ENCODE measurements around the gene PSME3. TPM values are rescaled to one million over a fixed set of nuclear protein-coding genes. Genes with fewer than 3 reads are reported as not detected.

Gene PSME3, protein sequence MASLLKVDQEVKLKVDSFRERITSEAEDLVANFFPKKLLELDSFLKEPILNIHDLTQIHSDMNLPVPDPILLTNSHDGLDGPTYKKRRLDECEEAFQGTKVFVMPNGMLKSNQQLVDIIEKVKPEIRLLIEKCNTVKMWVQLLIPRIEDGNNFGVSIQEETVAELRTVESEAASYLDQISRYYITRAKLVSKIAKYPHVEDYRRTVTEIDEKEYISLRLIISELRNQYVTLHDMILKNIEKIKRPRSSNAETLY
- total RNA-seq, result 10 to 100 TPM; 41.2 to 82.5 TPM

DNA sequence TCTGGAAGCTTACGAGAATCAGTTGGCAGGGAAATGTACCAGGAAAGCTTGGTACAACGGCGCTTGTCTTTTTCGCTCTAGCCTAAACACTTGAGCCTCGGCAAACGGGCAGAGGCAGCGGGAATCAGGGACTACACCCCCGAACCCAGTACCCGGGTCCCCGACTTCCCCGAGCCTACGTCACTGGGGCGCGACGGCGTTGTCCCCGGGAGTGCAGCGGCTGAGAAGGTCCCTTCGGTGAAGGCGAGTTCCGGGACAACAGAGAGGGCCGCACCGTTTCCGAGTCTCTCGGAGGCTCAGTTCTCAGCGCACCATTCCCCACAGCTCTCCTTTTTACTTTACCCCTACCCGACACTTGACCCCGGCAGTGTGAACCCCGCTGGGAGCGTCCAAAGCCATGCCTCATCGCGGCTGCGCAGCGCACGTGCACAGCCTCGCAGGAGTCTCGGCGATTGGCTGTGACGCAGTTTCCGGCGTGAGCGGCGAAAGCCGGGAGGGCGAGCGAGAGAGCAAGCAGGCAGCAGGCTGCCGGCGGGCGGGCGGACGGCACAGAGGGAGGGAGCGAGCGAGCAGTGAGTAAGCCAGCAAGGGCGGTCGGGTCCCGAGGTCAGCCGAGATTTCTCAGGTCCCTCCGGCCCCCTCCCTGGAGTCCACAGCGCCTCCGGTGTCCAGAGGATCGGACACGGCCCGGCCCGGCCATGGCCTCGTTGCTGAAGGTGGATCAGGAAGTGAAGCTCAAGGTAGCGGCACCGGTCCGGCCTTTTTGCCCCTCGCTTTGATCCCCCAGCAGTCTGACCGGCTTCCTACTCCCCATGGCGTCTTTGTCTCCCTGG lies at the start of gene PSME3:
PSME3 (plus strand) TSS at position 464 of the 833 bp plus-strand sequence; CDS start at position 699, 235 bp downstream.
- peak within 1 kb of the TSS; percentile 84 to 85 for H3K27ac ChIP-seq
- H3K4me3 ChIP-seq, result peak within 1 kb of the TSS; percentile 96
- H3K9me3 ChIP-seq, result no peaks in the 10 kb centered on the region
- ATAC-seq (ENCODE audit: insufficient number of reproducible peaks, low FRiP score, low read depth), result peak; percentile 79
- TF ChIP-seq, protein P1, sequence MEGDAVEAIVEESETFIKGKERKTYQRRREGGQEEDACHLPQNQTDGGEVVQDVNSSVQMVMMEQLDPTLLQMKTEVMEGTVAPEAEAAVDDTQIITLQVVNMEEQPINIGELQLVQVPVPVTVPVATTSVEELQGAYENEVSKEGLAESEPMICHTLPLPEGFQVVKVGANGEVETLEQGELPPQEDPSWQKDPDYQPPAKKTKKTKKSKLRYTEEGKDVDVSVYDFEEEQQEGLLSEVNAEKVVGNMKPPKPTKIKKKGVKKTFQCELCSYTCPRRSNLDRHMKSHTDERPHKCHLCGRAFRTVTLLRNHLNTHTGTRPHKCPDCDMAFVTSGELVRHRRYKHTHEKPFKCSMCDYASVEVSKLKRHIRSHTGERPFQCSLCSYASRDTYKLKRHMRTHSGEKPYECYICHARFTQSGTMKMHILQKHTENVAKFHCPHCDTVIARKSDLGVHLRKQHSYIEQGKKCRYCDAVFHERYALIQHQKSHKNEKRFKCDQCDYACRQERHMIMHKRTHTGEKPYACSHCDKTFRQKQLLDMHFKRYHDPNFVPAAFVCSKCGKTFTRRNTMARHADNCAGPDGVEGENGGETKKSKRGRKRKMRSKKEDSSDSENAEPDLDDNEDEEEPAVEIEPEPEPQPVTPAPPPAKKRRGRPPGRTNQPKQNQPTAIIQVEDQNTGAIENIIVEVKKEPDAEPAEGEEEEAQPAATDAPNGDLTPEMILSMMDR (IDR thresholded peaks at IDR 0.05), result no peak
- peak; percentile 71 for DNase-seq (ENCODE audit: low spot score)
- no peaks in the 10 kb centered on the region for H3K27me3 ChIP-seq (replicated peaks; ENCODE audit: insufficient read depth)
- peaks cover 13% of the 10 kb centered on the region for H3K36me3 ChIP-seq
- peaks cover 9 to 20% of the 10 kb centered on the region in 2 donors for H3K4me1 ChIP-seq (ENCODE audit: control insufficient read depth in 1 of 2, low read depth in 2 of 2)

DNA sequence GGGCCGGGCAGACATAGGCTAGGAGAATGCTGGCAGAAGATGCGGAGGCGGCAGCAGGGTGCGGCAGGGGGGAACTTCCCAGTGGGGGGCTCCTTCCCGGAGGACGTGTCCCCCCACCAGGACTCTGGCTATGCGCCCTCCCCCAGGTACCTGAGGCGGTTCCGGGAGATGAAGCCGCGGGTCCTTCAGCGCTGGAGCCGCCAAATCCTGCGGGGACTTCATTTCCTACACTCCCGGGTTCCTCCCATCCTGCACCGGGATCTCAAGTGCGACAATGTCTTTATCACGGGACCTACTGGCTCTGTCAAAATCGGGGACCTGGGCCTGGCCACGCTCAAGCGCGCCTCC lies 49.4 kb upstream of the PSME3 start:
- ATAC-seq (ENCODE audit: insufficient number of reproducible peaks, low FRiP score, low read depth) (no peak), DNase-seq (ENCODE audit: low spot score) (no peak)
- Histone ChIP-seq H3K27me3 (replicated peaks; ENCODE audit: insufficient read depth) (peaks cover 9% of the 10 kb centered on the region), H3K36me3 (peaks cover 9% of the 10 kb centered on the region), H3K27ac (no peak overlapping the region), H3K4me1 (ENCODE audit: control insufficient read depth in 1 of 2, low read depth in 2 of 2) (peaks cover 3 to 21% of the 10 kb centered on the region in 2 donors), H3K9me3 (no peaks in the 10 kb centered on the region), H3K4me3 (no peak overlapping the region)
- TF ChIP-seq, protein P1 (IDR thresholded peaks at IDR 0.05), result no peak

DNA sequence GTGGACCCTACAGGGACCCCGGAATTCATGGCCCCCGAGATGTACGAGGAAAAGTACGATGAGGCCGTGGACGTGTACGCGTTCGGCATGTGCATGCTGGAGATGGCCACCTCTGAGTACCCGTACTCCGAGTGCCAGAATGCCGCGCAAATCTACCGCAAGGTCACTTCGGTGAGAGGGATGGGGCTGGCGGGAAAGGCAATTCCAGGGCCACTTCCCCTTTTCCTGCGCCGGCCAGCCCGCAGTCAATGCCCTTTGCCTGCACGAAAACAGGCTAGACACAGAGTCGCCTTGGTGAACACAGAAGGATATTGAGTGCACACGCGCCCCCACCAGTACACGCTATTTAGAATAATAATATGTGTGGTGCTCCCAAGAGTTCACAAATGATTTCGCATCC lies 48.8 kb upstream of the PSME3 start:
- Histone ChIP-seq H3K4me3 (no peak overlapping the region), H3K27ac (no peak overlapping the region), H3K9me3 (no peaks in the 10 kb centered on the region), H3K36me3 (peaks cover 2% of the 10 kb centered on the region), H3K4me1 (ENCODE audit: control insufficient read depth in 1 of 2, low read depth in 2 of 2) (peaks cover 3 to 21% of the 10 kb centered on the region in 2 donors), H3K27me3 (replicated peaks; ENCODE audit: insufficient read depth) (peaks cover 9% of the 10 kb centered on the region)
- DNase-seq (ENCODE audit: low spot score) (no peak), ATAC-seq (ENCODE audit: insufficient number of reproducible peaks, low FRiP score, low read depth) (no peak)
- TF ChIP-seq, protein P1 (IDR thresholded peaks at IDR 0.05), result no peak

DNA sequence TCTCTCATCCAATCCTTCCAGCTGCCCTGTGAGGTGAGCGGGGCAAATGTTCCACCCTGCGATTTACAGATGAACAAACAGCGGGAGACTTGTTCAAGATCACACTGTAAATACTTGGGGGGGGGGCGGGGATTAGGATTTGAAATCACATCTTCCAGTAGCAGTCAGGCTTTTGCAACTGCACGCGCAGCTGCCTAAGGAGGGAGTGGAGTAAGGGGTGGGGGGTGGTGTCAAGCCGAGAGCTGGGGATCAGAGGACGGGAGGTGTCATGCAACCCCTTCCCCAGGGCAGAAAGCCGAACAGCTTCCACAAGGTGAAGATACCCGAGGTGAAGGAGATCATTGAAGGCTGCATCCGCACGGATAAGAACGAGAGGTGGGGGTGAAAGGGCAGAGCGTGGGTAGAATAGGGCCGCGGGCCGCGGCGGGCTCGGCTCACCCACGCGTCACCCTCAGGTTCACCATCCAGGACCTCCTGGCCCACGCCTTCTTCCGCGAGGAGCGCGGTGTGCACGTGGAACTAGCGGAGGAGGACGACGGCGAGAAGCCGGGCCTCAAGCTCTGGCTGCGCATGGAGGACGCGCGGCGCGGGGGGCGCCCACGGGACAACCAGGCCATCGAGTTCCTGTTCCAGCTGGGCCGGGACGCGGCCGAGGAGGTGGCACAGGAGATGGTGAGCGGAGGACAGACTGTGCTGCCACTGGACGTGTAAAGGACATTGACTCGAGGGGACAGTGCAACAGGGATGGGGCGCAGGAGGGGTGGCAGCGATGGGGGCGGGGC lies 48.2 kb upstream of the PSME3 start:
- ATAC-seq (ENCODE audit: insufficient number of reproducible peaks, low FRiP score, low read depth), result no peak
- TF ChIP-seq, protein P1 (IDR thresholded peaks at IDR 0.05), result no peak
- Histone ChIP-seq H3K4me1 (ENCODE audit: control insufficient read depth in 1 of 2, low read depth in 2 of 2) (peaks cover 2 to 18% of the 10 kb centered on the region in 2 donors), H3K36me3 (no peaks in the 10 kb centered on the region), H3K9me3 (no peaks in the 10 kb centered on the region), H3K27me3 (replicated peaks; ENCODE audit: insufficient read depth) (peaks cover 9% of the 10 kb centered on the region), H3K27ac (no peak overlapping the region), H3K4me3 (no peak overlapping the region)
- no peak for DNase-seq (ENCODE audit: low spot score)

DNA sequence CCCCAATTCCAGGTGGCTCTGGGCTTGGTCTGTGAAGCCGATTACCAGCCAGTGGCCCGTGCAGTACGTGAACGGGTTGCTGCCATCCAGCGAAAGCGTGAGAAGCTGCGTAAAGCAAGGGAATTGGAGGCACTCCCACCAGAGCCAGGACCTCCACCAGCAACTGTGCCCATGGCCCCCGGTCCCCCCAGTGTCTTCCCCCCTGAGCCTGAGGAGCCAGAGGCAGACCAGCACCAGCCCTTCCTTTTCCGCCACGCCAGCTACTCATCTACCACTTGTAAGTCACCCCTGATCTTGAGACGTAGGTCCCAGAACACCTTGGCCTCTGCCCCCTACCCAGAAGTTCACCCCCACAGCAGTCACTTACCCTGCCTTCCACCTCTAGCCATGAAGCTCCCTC lies 45.9 kb upstream of the PSME3 start:
- ATAC-seq (ENCODE audit: insufficient number of reproducible peaks, low FRiP score, low read depth) (no peak), DNase-seq (ENCODE audit: low spot score) (no peak)
- TF ChIP-seq, protein P1 (IDR thresholded peaks at IDR 0.05), result no peak
- Histone ChIP-seq H3K9me3 (no peaks in the 10 kb centered on the region), H3K27me3 (replicated peaks; ENCODE audit: insufficient read depth) (no peaks in the 10 kb centered on the region), H3K4me1 (ENCODE audit: control insufficient read depth in 1 of 2, low read depth in 2 of 2) (peaks cover 0 to 7% of the 10 kb centered on the region in 2 donors), H3K36me3 (no peaks in the 10 kb centered on the region), H3K4me3 (no peak overlapping the region), H3K27ac (no peak overlapping the region)
